Measurements from ENCODE around the gene GPR4.

GPR4 gene

DNA sequence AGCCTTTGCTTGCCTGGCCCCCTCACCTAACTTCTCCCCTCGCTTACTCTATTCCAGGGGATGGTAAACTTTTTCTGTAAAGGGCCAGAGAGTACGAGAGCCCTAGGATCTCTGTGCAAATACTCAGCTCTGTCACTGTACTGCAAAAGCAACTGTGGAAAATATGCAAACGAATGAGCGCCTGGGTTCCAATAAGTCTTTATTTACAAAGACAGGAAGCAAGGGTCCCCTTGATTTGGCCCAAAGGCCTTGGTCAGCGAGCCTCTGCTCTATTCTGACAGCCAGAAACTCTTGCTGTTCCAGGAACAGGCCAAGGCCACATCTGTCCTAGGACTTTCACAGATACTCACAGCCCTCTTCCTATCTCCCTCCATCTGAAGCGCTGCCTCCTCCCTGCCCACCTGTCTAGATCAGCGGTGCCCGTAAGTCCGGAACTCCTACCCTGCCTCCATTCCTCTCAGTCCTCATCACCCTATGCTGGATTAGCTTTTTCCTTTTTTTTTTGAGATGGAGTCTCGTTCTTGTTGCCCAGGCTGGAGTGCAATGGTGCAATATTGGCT is 54.7 kb downstream of the GPR4 start:
- DNase-seq, result no peak

DNA sequence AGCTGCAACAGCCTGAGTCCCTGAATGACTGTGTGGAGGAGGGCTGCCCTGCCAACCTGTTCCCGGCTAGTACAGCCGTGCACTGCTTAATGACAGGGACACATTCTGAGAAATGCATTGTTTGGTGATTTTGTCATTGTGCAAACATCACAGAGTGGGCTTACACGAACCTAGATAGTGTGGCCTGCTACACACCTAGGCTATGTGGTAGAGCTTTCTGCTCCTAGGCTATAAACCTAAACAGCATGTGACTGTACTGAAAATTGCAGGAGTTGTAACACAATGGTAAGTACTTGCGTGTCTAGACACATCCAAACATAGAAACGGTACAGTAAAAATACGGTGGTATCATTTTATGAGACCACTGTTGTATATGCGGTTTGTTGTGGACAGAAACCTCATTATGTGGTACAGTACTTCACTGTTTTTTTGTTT is 59.8 kb downstream of the GPR4 start:
- DNase-seq, result no peak

All from NCI-H1092 (cell line).